ENCODE results near the gene CSNK2A2.

Gene CSNK2A2

DNA sequence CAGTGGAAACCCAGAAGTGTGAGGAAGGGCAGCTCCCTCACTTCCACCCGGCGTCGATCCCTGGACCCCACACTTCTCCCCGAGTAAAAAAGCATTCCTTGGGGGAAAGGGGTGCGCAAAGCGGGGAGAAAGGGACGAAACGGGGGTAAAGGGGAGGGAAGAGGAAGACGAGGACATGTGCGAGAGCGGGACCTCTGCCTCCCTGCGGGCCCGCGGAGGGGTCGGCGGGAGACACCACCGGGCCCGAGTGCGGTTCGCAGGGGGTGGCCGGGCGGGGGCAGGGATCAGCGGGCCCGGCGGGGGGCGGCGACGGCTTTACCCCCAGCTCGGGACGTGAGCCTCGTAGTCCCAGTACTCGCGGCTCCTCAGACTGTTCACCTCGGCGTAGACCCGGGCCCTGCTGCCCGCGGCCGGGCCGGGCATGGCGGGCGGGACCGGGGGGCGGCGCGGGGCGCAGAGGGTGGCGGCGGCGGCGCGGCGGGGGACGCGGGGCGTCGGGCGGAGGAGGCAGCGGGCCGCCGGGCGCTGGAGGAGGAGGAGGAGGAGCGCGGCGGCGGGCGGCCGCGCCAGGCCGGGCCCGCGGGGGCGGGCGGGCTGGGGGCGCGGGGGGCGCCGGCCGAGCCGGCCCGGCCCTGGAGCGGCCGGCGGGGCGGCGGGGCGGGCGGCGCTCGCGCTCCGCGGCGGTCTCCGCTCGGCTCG, 443 bp downstream of the CSNK2A2 start:
- DNase-seq: peak; percentile 54

GRCh38 chr16:58196898-58197313, 1.0 kb downstream of the CSNK2A2 start:
- peak; percentile 42 for DNase-seq

DNA sequence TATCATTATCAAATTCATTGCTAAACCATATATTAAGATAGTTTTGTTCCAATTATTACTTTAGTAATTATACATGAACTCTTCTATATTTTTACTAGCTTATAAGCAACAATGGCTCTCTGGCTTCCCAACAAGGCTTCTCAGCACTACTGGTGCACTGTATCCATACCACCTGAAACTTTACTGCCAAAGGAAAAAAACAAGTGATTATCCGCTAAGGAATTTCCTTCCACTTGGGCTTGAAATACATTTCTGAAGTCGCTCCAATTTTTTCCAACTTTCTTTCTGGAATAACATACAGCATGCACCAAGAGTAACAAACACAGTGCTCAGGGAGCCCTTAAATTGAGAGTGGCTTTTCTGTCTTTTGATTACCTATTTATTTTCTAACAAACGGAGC, 2.1 kb downstream of the CSNK2A2 start:
- DNase-seq: no peak

GRCh38 chr16:58195344-58195743, 2.6 kb downstream of the CSNK2A2 start:
- DNase-seq: no peak

DNA sequence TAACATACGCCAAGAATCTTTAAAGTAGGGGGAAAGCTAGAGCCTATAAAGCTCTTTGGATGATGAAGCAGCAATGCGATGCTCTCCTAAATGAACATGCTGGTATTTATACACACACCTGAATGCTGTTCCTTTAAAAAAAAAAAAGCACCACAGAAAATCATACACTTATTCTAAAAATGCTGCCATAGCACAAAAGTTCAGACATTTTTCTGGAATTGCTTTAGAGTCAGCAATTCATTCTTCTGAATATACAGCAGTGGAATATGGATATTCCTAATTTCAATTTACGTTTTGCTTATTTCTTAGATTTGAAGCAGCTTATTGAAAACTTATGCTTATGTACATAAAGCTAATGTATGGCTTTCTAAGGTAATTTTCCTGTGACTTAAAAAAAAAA, 3.1 kb downstream of the CSNK2A2 start:
- DNase-seq: no peak

GRCh38 chr16:58187665-58188421, 10.1 kb downstream of the CSNK2A2 start:
- no peak for DNase-seq

- DNase-seq: no peak
Measured at GRCh38 chr16:58187092-58187491, 10.8 kb downstream of the CSNK2A2 start.

- no peak for DNase-seq
Measured at GRCh38 chr16:58186176-58186944, 11.5 kb downstream of the CSNK2A2 start.

DNA sequence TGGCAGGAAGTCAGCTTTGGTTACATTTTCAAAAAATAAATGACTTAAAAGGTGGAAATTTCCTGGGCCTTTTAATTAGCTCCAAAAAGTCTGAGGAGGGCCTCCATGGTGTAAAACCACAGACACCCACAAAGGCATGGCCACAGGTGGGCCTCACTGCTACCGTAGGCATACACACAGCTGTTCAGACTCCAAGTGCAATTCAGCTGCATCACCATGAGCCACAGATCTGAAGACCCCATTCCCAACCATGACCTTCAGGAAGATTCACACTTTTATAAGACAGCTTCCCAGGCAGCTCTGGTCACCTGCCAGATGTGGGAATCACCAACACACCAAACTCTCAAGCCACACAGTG, 20.6 kb downstream of the CSNK2A2 start:
- DNase-seq: no peak

- no peak for DNase-seq
Measured at GRCh38 chr16:58176608-58177352, 21.1 kb downstream of the CSNK2A2 start.

GRCh38 chr16:58170223-58170622, 27.7 kb downstream of the CSNK2A2 start:
- DNase-seq: no peak

DNA sequence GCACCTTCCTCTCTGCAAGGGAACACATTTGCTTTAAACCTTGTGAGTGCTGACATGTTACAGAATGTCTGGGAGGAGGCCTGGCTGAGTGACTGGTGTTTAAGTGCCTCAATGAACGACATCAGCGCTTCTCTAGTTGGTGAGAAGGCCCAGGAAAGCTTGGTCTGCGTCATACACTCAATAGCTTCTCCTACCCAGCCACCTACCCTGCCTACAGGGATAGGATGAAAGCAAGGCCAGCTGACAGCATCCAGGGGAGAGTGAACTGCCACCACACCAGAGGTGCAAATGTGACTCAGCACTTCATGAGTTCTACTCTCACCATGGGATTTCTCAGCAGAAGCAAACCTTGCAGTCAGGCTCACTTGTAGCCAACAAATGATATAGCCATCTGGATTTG, 37.1 kb downstream of the CSNK2A2 start:
- no peak for DNase-seq

GRCh38 chr16:58158725-58159124, 39.2 kb downstream of the CSNK2A2 start:
- no peak for DNase-seq

- no peak for DNase-seq
Measured at GRCh38 chr16:58157951-58158540, 39.9 kb downstream of the CSNK2A2 start.

DNA sequence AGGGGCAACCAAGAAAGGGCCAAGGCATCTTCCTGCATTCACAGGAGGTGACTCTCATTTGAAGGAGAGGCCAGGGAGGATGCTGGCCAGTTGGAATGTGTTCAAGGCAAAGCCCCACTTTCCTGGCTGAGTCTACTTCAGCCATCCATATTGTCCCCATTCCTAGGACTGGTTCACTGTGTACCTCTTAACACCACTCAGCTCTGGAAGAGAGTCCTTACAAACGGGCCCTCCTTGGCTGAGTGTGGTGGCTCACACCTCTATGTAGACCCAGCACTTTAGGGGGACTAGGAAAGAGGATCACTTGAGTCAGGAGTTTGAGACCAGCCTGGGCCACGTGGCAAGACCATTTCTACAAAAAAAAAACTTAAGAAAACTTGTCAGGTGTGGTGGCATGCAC, 40.7 kb downstream of the CSNK2A2 start:
- no peak for DNase-seq

GRCh38 chr16:58155839-58156238, 42.1 kb downstream of the CSNK2A2 start:
- DNase-seq: no peak

DNA sequence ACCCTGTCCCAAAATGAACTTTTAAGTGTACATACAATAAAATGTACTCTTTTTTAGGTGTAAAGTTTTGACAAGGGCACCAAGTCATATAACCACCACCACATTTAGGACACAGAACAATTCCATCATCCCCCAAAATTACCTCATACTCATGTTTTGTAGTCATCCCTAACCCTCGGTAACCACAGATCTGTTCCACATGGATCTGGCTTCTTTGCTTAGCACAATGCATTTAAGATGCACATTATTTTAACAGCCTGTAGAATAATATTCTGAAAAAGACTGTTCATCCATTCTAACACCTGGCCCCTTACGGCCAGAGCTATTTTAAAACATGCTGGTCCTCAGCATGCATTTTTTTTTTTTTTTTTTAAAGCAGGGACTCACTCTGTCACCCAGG, 43.6 kb downstream of the CSNK2A2 start:
- DNase-seq: no peak

DNA sequence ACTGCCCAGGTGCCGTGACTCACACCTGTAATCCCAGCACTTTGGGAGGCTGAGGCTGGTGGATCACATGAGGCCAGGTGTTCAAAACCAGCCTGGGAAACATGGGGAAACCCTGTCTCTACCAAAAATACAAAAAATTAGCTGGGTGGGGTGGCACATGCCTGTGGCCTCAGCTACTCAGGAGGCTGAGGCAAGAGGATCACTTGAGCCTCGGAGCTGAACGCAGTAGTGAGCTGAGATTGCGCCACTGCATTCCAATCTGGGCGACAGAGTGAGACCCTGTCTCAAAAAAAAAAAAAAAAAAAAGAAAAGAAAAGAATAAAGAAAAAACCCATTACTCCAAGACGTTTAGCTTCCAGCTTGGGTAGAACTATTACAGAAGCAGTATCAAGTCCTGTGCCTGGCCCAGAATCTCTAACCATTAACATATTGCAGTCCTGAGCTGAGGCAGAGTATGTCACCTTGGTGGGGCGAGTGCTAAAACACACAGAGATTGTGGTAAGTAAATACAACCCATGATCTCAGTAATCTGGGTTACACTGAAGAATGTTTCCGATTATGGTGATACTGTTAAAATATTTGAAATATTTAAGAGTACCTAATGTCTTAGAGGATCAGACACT, 45.5 kb downstream of the CSNK2A2 start:
- DNase-seq: no peak

- no peak for DNase-seq
Measured at GRCh38 chr16:58148526-58148925, 49.4 kb downstream of the CSNK2A2 start.

GRCh38 chr16:58148099-58148498, 49.8 kb downstream of the CSNK2A2 start:
- DNase-seq: no peak

DNA sequence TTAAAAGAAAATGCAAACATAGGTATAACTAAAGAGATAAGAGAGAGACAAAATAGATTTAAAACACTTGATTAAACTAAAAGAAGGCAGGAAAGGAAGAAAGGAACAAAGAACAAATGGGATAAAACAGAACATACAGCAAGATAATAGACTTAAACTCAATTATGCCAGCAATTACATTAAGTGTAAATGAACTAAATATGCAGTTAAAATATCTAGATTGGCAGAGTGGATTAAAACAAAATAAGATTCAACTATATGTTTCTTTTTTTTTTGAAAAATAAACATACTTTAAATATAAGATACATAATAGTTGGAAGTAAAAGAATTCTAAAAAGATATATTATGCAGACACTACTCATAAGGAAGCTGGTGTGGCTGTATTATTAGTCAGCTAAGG, 59.1 kb downstream of the CSNK2A2 start:
- no peak for DNase-seq

DNA sequence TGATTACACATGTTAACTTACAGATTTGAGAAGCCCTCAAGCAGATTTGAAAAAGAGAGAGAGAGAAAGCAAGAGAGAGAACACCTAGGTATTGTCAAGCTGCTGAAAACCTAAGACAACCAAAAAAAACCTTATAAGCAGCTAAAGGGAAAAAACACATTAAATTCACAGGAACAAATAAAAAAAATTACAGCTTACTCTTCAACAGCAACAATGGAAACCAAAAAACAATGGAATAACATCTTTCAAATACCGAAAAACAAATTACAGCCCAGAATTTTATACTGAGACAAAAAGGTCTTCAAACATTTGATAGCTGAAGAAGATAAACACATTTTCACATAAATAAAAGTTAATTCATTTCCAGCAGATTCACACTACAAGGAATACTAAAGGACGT, 60.3 kb downstream of the CSNK2A2 start:
- no peak for DNase-seq

Measured in 8988T (cell line).